Activated T-helper 1 cell treated with anti-CD3 and anti-CD28 coated beads, Interleukin-12 subunit alpha, Interleukin-12 subunit beta, Interleukin-2, Interleukin-4 antibody, amounts not matched to agents 30 ng/mL and 10 ng/mL and 1 ng/mL, durations not matched to agents 14 hours and 24 hours and 36 hours (primary cell): ENCODE data around the gene PEX5. TPM values are rescaled to one million over a fixed set of nuclear protein-coding genes. Genes with fewer than 3 reads are reported as not detected.

Experiments used
- DNase-seq: peaks from one replicate; pipeline ENCODE4 v3.0.0; 2021; ENCODE audit warnings: low spot score
- H3K27ac Mint-ChIP-seq: one replicate; pipeline ENCODE4 v1.8.0; 2021; ENCODE audit warnings: mild to moderate bottlenecking, mixed read lengths
- H3K27me3 Mint-ChIP-seq: one replicate; pipeline ENCODE4 v1.8.0; 2022; ENCODE audit warnings: mild to moderate bottlenecking, moderate library complexity, mixed read lengths; ENCODE audit not compliant: insufficient read depth
- H3K36me3 Mint-ChIP-seq: one replicate; pipeline ENCODE4 v1.8.0; 2021; ENCODE audit warnings: low read depth, mixed read lengths
- H3K4me1 Mint-ChIP-seq: one replicate; pipeline ENCODE4 v1.8.0; 2021; ENCODE audit warnings: low read depth, mixed read lengths
- H3K4me3 Mint-ChIP-seq: one replicate; pipeline ENCODE4 v1.8.0; 2021; ENCODE audit warnings: mild to moderate bottlenecking, moderate library complexity, mixed read lengths
- H3K9me3 Mint-ChIP-seq: one replicate; pipeline ENCODE4 v1.8.0; 2021; ENCODE audit warnings: mixed read lengths
- intact Hi-C: fragments of 100-400 bp; cut with micrococcal nuclease; formaldehyde crosslinking; loops from one replicate; pipeline ENCODE4 v1.15.1; 2024
- total RNA-seq: library from RNA; stranded (reverse); gene quantifications from 2 replicates; pipeline ENCODE4 v1.2.3, GENCODE V29; 2022

PEX5 gene
- total RNA-seq, 1 donor from 2014 or later: 42.4 TPM

- H3K4me1 Mint-ChIP-seq: no peaks in the 10 kb centered on the region
- intact Hi-C loops: no loop called here
- H3K4me3 Mint-ChIP-seq: no peak overlapping the region
- no peaks in the 10 kb centered on the region for H3K36me3 Mint-ChIP-seq
- DNase-seq: no peak
- no peaks in the 10 kb centered on the region for H3K9me3 Mint-ChIP-seq
- H3K27me3 Mint-ChIP-seq: peaks cover 4% of the 10 kb centered on the region
- no peak overlapping the region for H3K27ac Mint-ChIP-seq
These were observed 69.6 kb downstream of the PEX5 start for GRCh38 chr12:7259060-7259459.

Other genes with a start within 250 kb of the PEX5 start
- not detected in 2 replicates for gene RNU7-1, start 245.9 kb upstream of the PEX5 start, total RNA-seq
- gene C12orf57, start 245.7 kb upstream of the PEX5 start, total RNA-seq: 190 and 197 TPM in 2 replicates
- 332 and 341 TPM in 2 replicates for gene PTPN6, start 238.3 kb upstream of the PEX5 start, total RNA-seq
- 456 and 469 TPM in 2 replicates for gene PHB2, start 219.0 kb upstream of the PEX5 start, total RNA-seq
- gene EMG1, start 218.8 kb upstream of the PEX5 start, total RNA-seq: 132 and 134 TPM in 2 replicates
- 27.9 and 30.0 TPM in 2 replicates for gene LPCAT3, start 171.2 kb upstream of the PEX5 start, total RNA-seq
- gene C1S, start 129.0 kb upstream of the PEX5 start, total RNA-seq: 1.6 and 2.4 TPM in 2 replicates
- gene C1R, start 97.2 kb upstream of the PEX5 start, total RNA-seq: 1.7 and 2.0 TPM in 2 replicates
- 21.5 and 21.8 TPM in 2 replicates for gene C1RL, start 80.5 kb upstream of the PEX5 start, total RNA-seq
- gene RBP5, start 60.8 kb upstream of the PEX5 start, total RNA-seq: 0.51 TPM in 1 of 2 replicates, not detected in the other
- gene CLSTN3, start 59.3 kb upstream of the PEX5 start, total RNA-seq: 48.5 and 50.8 TPM in 2 replicates
- not detected in 2 replicates for gene ACSM4, start 114.4 kb downstream of the PEX5 start, total RNA-seq